ENCODE measurements around the gene PLCB2.

PLCB2 gene

DNA sequence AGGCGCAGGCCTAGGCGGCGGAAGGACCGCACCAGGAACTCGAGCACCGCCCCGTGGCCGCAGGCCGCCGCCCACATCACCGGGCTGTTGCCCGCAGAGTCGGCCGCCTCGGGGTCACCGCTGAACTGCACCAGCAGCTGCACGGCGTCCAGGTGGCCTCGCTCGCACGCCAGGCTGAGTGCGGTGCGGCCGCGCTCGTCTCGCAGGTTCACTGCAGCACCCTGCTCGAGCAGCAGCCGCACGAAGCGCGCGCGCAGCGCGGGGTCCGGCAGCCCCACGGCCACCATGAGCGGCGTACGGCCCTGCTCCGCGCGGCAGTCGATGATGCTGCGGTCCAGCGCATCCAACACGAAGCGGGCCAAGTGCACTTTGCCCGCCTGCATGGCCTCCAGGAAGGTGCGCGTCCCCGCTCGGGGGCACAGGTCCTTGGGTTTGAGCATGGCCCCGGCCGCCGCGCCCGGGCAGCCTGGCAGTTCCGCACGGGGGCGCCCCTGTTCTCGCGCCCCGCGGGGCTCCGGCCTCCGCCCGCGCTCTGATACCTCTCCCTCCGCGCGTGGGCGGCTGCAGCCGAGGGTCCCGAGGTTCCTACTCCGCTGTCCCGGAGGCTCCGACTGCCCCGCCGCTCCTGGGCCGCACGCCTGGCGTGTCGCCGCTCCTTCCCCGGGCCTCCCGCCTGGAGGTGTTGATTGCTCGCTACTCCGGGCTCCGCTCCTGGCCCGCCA is 25.4 kb downstream of the PLCB2 start (continued):
- TF ChIP-seq ZNF354C (tag by site-specific recombination; IDR thresholded peaks at IDR 0.05; ENCODE audit: borderline replicate concordance, low read depth) (no peak), SALL2 (tag by site-specific recombination; IDR thresholded peaks at IDR 0.05; ENCODE audit: borderline replicate concordance) (no peak), IKZF3 (tag by site-specific recombination; IDR thresholded peaks at IDR 0.05) (no peak), ZNF747 (tag by site-specific recombination; IDR thresholded peaks at IDR 0.05) (no peak), ZNF157 (tag by site-specific recombination; IDR thresholded peaks at IDR 0.05) (no peak), ZNF785 (tag by site-specific recombination; IDR thresholded peaks at IDR 0.05) (no peak), ZNF423 (tag by site-specific recombination; IDR thresholded peaks at IDR 0.05) (peak; percentile 55; the same call in 1 of the 2 replicates), ZNF24 (tag by site-specific recombination; IDR thresholded peaks at IDR 0.05) (no peak), ZNF776 (tag by site-specific recombination; IDR thresholded peaks at IDR 0.05; ENCODE audit: borderline replicate concordance) (no peak), ZNF404 (tag by site-specific recombination; IDR thresholded peaks at IDR 0.05) (no peak), ZEB2 (tag by site-specific recombination; IDR thresholded peaks at IDR 0.05) (0 out of 2 replicates have a peak, but pooled peaks have one; percentile 58), ZSCAN30 (tag by site-specific recombination; IDR thresholded peaks at IDR 0.05) (peak; percentile 56), ZFP3 (tag by site-specific recombination; IDR thresholded peaks at IDR 0.05; ENCODE audit: low read depth) (no peak), SP7 (tag by site-specific recombination; IDR thresholded peaks at IDR 0.05) (no peak; the same call in 1 of the 2 replicates), ZNF16 (tag by site-specific recombination; IDR thresholded peaks at IDR 0.05; ENCODE audit: low read depth) (no peak), ZNF664 (tag by site-specific recombination; IDR thresholded peaks at IDR 0.05) (no peak), ZNF660 (tag by site-specific recombination; IDR thresholded peaks at IDR 0.05) (peak; percentile 54; the same call in 1 of the 2 replicates), SP2 (tag by site-specific recombination; IDR thresholded peaks at IDR 0.05) (no peak), ZNF19 (tag by site-specific recombination; IDR thresholded peaks at IDR 0.05; ENCODE audit: low read depth) (no peak), ZNF585B (tag by site-specific recombination; IDR thresholded peaks at IDR 0.05) (no peak), ZNF184 (tag by site-specific recombination; IDR thresholded peaks at IDR 0.05) (no peak), ZFP69B (tag by site-specific recombination; IDR thresholded peaks at IDR 0.05) (no peak), BCL11B (tag by site-specific recombination; IDR thresholded peaks at IDR 0.05; ENCODE audit: low read depth) (no peak), ZNF202 (tag by site-specific recombination; IDR thresholded peaks at IDR 0.05; ENCODE audit: borderline replicate concordance) (no peak), ZFP41 (tag by site-specific recombination; IDR thresholded peaks at IDR 0.05; ENCODE audit: borderline replicate concordance) (no peak), ZNF791 (tag by site-specific recombination; IDR thresholded peaks at IDR 0.05) (no peak), ZSCAN16 (tag by site-specific recombination; IDR thresholded peaks at IDR 0.05) (no peak), ZNF596 (tag by site-specific recombination; IDR thresholded peaks at IDR 0.05) (0 out of 2 replicates have a peak, but pooled peaks have one; percentile 8), FEZF1 (tag by site-specific recombination; IDR thresholded peaks at IDR 0.05) (no peak), ZNF510 (tag by site-specific recombination; IDR thresholded peaks at IDR 0.05; ENCODE audit: insufficient replicate concordance) (no peak), ZFHX2 (tag by site-specific recombination; conservative IDR thresholded peaks at IDR 0.05) (peak; percentile 75; the same call in 1 of the 2 replicates), ZNF2 (tag by site-specific recombination; IDR thresholded peaks at IDR 0.05) (0 out of 2 replicates have a peak, but pooled peaks have one; percentile 46)
- TF ChIP-seq, protein P1, sequence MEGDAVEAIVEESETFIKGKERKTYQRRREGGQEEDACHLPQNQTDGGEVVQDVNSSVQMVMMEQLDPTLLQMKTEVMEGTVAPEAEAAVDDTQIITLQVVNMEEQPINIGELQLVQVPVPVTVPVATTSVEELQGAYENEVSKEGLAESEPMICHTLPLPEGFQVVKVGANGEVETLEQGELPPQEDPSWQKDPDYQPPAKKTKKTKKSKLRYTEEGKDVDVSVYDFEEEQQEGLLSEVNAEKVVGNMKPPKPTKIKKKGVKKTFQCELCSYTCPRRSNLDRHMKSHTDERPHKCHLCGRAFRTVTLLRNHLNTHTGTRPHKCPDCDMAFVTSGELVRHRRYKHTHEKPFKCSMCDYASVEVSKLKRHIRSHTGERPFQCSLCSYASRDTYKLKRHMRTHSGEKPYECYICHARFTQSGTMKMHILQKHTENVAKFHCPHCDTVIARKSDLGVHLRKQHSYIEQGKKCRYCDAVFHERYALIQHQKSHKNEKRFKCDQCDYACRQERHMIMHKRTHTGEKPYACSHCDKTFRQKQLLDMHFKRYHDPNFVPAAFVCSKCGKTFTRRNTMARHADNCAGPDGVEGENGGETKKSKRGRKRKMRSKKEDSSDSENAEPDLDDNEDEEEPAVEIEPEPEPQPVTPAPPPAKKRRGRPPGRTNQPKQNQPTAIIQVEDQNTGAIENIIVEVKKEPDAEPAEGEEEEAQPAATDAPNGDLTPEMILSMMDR (tag by site-specific recombination; IDR thresholded peaks at IDR 0.05): peak; percentile 41; the same call in 1 of the 2 replicates
- TF ChIP-seq, protein P2, sequence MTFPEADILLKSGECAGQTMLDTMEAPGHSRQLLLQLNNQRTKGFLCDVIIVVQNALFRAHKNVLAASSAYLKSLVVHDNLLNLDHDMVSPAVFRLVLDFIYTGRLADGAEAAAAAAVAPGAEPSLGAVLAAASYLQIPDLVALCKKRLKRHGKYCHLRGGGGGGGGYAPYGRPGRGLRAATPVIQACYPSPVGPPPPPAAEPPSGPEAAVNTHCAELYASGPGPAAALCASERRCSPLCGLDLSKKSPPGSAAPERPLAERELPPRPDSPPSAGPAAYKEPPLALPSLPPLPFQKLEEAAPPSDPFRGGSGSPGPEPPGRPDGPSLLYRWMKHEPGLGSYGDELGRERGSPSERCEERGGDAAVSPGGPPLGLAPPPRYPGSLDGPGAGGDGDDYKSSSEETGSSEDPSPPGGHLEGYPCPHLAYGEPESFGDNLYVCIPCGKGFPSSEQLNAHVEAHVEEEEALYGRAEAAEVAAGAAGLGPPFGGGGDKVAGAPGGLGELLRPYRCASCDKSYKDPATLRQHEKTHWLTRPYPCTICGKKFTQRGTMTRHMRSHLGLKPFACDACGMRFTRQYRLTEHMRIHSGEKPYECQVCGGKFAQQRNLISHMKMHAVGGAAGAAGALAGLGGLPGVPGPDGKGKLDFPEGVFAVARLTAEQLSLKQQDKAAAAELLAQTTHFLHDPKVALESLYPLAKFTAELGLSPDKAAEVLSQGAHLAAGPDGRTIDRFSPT (tag by site-specific recombination; IDR thresholded peaks at IDR 0.05): no peak
